ENCODE results near the gene GPR50. TPM values are rescaled to one million over a fixed set of nuclear protein-coding genes. Genes with fewer than 3 reads are reported as not detected.

Gene GPR50
- total RNA-seq, 1 donor from 2014 or later = 0.65 TPM

DNA sequence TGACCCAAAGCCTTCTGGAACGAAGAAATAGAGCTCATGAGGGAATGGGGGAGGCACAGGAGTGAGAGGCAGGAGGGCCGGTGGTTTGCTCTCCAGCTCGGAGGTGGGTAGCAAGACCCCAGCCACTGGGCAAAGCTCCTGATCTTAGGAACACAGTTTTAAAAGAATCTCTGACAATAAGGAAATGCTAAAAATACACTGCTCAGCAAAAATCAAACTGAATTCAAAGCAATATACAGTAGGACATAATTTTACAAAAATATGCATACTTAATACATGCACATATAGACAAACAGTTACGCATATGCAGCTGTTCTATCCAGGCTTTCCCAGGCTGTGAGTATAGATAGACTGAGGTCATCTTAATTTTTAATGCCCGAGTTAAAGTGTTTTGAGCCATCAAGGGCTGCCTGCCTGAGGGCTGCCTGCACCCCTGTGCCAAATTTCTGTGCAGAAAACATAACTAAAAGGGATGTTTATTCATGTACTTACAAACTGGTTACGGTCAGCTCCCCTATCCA, 6.9 kb downstream of the GPR50 start:
- no peak overlapping the region for H3K27ac Mint-ChIP-seq
- H3K36me3 Mint-ChIP-seq = peaks cover 3% of the 10 kb centered on the region
- H3K4me1 Mint-ChIP-seq = peaks cover 1% of the 10 kb centered on the region
- no peak overlapping the region for H3K4me3 Mint-ChIP-seq
- DNase-seq (ENCODE audit: low spot score in 2 of 2, unreplicated experiment in 2 of 2) = no peak
- peaks cover 21% of the 10 kb centered on the region for H3K9me3 Mint-ChIP-seq
- peaks cover 86% of the 10 kb centered on the region for H3K27me3 Mint-ChIP-seq (ENCODE audit: low read depth)
- TF ChIP-seq, protein P1, sequence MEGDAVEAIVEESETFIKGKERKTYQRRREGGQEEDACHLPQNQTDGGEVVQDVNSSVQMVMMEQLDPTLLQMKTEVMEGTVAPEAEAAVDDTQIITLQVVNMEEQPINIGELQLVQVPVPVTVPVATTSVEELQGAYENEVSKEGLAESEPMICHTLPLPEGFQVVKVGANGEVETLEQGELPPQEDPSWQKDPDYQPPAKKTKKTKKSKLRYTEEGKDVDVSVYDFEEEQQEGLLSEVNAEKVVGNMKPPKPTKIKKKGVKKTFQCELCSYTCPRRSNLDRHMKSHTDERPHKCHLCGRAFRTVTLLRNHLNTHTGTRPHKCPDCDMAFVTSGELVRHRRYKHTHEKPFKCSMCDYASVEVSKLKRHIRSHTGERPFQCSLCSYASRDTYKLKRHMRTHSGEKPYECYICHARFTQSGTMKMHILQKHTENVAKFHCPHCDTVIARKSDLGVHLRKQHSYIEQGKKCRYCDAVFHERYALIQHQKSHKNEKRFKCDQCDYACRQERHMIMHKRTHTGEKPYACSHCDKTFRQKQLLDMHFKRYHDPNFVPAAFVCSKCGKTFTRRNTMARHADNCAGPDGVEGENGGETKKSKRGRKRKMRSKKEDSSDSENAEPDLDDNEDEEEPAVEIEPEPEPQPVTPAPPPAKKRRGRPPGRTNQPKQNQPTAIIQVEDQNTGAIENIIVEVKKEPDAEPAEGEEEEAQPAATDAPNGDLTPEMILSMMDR (IDR thresholded peaks at IDR 0.05; ENCODE audit: unreplicated experiment) = no peak

DNA sequence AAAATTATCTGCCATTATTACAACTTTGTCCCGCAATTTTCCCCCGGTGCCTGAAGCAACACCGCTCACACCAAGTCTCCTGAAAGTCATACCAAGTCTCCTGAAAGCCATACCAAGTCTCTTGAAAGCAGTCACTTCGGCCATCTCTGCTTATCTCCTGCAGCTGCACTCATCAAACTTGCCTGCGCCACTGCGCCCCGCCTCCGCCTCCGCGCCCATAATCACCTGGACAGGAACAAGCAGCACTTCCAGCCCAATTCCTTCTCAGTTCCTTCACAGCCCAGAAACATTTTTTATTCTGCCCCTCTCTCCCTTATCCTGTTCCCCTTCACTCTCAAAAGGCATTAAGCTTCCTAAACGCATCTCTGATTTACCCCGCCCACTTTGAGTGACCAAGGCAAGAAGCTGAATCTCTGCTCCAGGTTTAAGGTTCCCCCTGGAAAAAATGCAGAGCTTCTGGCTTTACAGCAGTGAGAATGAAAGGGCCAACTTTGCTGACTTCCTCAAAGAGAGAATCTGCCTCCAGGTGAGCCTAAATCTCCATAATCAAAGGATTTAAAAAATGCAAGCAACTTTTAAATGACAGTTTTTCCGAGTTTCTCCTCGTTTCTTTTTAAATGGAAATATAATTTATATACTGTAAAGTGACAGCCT, 7.7 kb downstream of the GPR50 start:
- no peak overlapping the region for H3K4me3 Mint-ChIP-seq
- peaks cover 86% of the 10 kb centered on the region for H3K27me3 Mint-ChIP-seq (ENCODE audit: low read depth)
- H3K27ac Mint-ChIP-seq = no peak overlapping the region
- TF ChIP-seq, protein P1 (IDR thresholded peaks at IDR 0.05; ENCODE audit: unreplicated experiment) = no peak
- no peak for DNase-seq (ENCODE audit: low spot score in 2 of 2, unreplicated experiment in 2 of 2)
- peaks cover 25% of the 10 kb centered on the region for H3K9me3 Mint-ChIP-seq
- H3K36me3 Mint-ChIP-seq = peaks cover 3% of the 10 kb centered on the region
- H3K4me1 Mint-ChIP-seq = no peaks in the 10 kb centered on the region

DNA sequence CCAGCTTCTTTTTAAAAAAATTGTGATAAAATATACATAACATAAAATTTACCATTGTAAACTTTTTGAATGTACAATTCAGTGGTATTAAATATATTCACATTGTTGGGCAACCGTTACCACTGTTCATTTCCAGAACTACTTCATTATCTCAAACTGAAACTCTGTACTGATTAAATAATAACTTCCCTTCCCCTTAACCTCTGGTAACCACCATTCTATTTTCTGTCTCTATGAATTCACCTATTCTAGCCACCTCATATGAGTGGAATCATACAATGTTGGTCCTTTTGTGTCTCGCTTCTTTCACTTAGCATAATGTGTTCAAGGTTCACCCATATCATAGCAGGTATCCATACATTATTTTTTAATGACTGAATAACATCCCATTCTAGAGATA, 8.3 kb downstream of the GPR50 start:
- Mint-ChIP-seq H3K9me3 (peaks cover 29% of the 10 kb centered on the region), H3K36me3 (peaks cover 3% of the 10 kb centered on the region), H3K4me1 (no peaks in the 10 kb centered on the region), H3K27ac (no peak overlapping the region), H3K27me3 (ENCODE audit: low read depth) (peaks cover 86% of the 10 kb centered on the region), H3K4me3 (no peak overlapping the region)
- no peak for DNase-seq (ENCODE audit: low spot score in 2 of 2, unreplicated experiment in 2 of 2)
- TF ChIP-seq, protein P1 (IDR thresholded peaks at IDR 0.05; ENCODE audit: unreplicated experiment) = no peak

DNA sequence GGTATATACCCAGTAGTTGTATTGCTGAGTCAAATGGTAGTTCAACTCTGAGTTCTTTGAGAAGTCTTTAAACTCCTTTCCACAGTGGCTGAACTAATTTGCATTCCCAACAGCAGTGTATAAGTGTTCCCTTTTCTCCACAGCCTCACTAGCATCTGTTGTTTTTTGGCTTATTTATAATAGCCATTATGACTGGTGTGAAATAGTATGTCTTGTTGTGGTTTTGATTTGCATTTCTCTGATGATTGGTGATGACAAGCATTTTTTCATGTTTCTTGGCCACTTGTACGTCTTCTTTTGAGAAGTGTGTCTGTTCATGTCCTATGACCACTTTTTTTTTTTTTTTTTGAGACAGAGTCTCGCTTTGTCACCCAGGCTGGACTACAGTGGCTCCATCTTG, 30.5 kb downstream of the GPR50 start:
- TF ChIP-seq, protein P1 (IDR thresholded peaks at IDR 0.05; ENCODE audit: unreplicated experiment) = no peak
- no peak overlapping the region for H3K4me3 Mint-ChIP-seq
- no peak for DNase-seq (ENCODE audit: low spot score in 2 of 2, unreplicated experiment in 2 of 2)
- no peaks in the 10 kb centered on the region for H3K4me1 Mint-ChIP-seq
- no peaks in the 10 kb centered on the region for H3K36me3 Mint-ChIP-seq
- peaks cover 54% of the 10 kb centered on the region for H3K9me3 Mint-ChIP-seq
- H3K27me3 Mint-ChIP-seq (ENCODE audit: low read depth) = peaks cover 5% of the 10 kb centered on the region
- H3K27ac Mint-ChIP-seq = no peak overlapping the region

DNA sequence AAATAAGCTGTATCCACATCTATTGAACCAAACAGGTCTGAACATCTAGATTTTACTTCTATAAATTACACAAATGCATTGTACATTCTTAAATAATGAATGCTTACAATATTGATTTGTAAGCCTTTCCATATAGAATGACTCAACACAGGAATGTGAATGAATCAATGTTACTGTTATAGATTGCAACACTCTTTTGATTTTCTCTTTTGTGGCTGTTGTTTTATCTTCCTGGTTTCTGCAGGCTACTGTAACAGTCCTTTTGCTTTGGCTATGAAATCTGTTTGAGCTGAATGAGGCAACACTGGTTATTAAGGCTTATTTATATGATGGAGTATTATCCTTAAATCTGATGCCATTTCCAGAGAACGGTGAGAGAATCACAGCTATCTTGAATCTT, 49.5 kb downstream of the GPR50 start:
- Mint-ChIP-seq H3K27ac (no peak overlapping the region), H3K36me3 (no peaks in the 10 kb centered on the region), H3K4me3 (no peak overlapping the region), H3K9me3 (peaks cover 37% of the 10 kb centered on the region), H3K4me1 (no peaks in the 10 kb centered on the region), H3K27me3 (ENCODE audit: low read depth) (peaks cover 51% of the 10 kb centered on the region)
- no peak for DNase-seq (ENCODE audit: low spot score in 2 of 2, unreplicated experiment in 2 of 2)
- TF ChIP-seq, protein P1 (IDR thresholded peaks at IDR 0.05; ENCODE audit: unreplicated experiment) = no peak

All from mesothelial cell of epicardium (in vitro differentiated cells).